HPDE6-E6E7 (cell line): ENCODE results near the gene PSMD3.
"Not testable (repeated sequence)": the region's sequence is repeated elsewhere in the genome, so short reads cannot be mapped to it uniquely, and the experiment has no call there.

ENCODE experiments used
- DNase-seq: peaks from one replicate; pipeline ENCODE4 v3.0.0; 2011; ENCODE audit warnings: missing footprints; ENCODE audit errors: extremely low spot score

Gene PSMD3

DNA sequence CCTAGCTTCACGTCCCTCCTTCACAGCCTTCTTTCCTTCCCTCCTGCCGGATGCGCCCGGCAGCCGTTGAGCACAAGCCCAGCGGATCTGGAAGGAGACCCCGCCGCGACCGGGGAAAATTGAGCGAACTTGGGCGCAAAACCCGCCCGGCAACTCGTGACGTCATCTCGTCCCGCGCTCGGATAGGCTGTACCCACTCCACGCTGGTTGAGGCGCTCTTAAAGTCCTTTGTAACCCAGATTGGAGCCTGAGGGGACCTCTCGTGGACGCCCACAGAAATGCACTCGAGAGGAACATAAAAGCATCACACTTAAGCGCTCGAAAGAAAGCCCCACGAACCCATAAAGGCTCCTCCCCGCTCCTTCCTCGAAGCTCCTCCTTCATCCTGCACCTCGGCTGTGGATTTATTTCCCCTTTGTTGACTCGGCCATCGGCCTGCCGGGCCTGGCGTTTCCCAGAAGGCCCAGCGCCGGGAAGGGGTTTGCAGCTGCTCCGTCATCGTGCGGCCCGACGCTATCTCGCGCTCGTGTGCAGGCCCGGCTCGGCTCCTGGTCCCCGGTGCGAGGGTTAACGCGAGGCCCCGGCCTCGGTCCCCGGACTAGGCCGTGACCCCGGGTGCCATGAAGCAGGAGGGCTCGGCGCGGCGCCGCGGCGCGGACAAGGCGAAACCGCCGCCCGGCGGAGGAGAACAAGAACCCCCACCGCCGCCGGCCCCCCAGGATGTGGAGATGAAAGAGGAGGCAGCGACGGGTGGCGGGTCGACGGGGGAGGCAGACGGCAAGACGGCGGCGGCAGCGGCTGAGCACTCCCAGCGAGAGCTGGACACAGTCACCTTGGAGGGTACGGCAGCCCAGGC, at the start of gene PSMD3:
TSS of gene PSMD3 (plus strand) at position 457 of the 856 bp plus-strand sequence. CDS start at position 621, 164 bp downstream.
- DNase-seq, result peak; percentile 93

DNA sequence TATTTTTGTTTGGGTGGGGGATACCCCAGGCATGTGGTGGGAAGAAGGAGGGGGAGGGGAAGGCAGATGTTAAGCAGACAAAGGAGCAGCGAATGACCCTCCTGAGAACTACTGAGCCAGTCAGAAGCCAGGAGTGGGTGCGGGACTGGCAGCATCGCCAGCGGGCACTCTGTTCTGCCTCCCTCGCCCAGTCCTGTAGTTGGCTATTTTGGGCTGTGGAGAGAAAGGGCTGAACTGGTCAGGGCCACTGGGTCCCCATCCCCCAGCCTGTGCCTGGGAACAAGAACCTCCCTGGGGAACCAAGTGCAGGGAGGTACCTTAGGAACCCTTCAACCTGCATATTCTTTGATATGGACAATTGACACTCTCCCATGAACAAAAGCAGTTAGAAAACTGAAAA, 46.7 kb upstream of the PSMD3 start:
- DNase-seq, result no peak

DNA sequence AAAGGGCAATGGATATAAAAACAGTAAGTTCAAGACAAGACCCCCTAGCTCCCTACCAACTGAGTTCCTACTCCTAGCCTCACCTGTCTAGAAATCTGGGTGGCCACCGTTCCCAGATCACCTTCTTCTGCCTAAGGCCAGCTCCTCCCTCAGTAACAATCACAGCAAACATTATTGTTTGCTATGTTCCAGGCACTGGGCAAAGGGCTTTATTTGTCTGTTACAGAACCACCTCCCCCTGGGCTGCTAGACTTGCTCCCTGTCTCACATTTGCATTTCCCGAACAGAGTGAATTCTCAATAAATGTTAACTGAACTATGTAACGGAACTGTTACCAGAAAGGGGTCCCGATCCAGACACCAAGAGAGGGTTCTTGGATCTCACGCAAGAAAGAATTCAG, 46.3 kb upstream of the PSMD3 start:
- no peak for DNase-seq

DNA sequence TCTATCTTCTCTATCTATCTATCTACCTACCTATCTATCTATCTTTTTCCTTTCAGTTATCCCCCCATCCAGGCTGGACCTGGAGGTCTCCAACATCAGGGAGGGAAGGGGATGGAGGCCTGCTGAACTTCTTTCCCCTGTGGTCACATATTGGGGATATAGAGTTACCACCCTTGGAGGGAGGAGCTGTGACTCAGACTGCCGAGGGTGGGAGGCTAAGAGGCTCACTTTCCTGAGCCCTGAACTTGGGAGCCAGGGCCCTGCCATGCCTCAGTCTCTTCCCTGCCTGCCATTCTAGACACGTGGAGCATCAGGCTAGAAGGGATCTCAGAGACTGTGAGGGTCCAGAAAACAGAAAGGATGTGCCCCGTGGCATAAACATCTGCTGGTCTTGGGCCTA, 44.7 kb upstream of the PSMD3 start:
- no peak for DNase-seq

DNA sequence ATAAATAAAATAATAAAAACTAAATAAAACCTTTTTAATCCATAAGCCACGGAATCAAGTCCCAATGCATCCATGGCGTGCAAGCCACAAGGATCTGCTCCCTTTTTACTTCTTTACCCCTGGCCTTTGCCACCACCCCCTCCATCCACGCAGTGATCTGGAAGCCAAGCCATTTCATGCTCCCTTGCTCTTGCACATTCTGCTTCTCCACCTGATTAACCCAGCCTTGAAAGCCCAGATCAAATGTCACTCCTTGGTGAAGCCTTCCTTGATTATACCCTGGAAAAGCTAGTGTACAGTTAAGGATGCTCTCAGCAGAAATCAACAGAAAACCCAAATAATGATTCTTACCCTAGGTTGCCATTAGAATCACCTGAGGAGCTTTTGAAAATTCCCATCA, 43.2 kb upstream of the PSMD3 start:
- no peak for DNase-seq

DNA sequence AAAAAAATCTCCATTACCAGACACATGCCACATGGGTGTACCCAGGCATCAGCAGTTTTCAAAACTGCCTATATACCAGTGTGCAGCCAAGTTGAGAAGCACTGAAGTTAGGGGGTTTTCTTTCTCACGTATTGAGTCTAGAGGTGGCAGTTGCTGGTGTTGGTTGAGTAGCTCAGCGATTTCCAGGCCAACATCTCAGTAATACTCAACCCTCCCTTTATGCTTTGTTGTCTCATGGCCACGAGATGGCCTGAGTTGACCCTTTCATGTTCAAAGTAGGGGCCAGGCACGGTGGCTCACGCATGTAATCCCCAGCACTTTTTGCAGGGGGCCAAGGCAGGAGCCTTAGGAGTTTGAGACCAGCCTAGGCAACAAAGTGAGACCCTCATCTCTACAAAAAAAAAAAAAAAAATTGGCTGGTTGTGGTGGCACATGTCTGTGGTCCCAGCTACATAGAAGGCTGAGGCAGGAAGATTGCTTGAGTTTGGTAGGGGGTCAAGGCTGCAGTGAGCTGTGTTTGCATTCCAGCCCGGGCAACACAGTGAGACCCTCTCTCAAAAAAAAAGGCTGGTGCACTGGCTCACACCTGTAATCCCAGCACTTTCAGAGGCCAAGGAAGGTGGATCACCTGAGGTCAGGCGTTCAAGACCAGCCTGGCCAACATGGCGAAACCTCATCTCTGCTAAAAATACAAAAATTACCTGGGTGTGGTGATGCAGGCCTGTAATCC, 42.3 kb upstream of the PSMD3 start:
- DNase-seq, result no peak

DNA sequence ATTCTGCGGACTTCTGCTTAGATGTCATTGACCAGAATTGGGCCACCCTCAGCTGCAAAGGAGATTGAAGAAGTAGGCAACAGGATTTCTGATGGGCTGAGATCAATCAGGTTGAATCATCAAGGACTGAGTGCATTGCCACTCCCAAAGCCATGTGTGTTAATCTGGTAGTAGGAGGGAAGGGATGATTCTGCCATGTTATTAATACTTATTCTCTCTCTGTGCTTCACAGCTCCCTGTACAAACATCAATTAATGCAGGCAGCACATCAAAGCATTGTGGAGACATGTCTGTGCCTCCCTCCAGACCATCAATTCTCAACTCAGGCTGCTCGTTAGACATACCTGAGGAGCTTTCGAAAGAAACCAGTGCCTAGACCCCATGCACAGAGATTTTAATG, 41.5 kb upstream of the PSMD3 start:
- no peak for DNase-seq

DNA sequence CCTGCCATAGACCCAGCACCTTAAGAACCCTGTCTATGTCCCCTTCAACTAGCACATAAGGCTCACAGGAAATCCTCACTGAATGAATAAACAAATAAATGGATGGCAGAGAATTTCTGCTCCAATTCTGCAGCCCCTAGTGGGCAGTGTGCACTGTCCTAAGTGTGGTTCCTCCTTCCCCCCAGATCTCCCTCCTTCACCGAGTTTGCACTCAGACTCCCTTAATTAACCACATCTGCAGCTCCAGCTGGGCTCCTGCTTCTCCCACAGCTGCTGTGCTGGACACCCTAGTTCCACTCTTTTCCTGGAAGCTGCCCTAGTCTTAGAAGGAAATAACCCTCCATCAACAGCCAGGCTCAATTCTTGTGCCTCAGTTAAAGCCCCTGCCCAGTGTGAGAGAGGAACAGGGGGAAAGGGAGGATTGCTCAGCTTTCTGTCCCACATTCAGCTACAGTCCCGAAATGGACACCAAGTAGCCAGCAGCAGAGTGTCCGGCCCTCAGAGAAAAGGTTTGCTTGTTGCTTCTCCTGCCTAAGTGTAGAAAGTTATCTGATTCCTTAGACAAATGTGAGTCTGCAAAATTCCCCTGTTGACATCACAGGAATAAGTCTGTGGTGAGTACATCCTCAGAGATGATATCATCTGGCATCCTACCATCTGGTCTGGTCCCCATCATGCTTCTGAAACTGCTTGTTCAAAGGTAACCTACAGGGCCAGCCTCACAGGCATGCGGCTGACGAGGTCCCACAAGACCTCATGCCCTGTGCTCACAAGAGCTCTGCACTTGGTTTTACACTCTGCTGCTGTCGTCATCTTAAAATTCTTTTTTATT, 40.8 kb upstream of the PSMD3 start:
- no peak for DNase-seq

DNA sequence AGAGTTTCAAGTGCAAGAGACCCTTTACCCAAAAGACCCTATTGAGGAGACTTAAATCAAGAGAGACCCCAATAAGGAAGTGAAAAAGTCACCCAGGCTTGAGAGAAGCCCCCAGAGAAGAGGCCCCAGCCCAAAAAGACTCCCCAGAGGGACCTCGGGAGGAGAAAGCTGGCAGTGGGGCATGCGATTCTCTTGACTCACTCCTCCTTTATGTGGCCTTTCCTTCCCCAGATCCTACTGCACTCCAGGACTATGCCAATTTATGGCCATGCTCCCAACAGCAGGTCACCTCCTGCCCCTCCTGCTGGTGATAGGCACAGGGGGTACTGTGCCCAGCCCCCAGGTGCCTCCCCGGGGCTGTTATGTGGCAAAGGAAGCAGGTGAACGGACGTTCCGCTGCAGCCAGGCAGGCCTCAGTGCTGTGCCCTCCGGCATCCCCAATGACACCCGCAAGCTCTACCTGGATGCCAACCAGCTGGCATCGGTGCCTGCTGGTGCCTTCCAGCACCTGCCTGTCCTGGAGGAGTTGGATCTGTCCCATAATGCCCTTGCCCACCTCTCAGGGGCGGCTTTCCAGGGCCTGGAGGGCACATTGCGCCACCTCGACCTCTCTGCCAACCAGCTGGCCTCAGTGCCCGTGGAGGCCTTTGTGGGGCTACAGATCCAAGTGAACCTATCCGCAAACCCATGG, 36.8 kb upstream of the PSMD3 start:
- no peak for DNase-seq

DNA sequence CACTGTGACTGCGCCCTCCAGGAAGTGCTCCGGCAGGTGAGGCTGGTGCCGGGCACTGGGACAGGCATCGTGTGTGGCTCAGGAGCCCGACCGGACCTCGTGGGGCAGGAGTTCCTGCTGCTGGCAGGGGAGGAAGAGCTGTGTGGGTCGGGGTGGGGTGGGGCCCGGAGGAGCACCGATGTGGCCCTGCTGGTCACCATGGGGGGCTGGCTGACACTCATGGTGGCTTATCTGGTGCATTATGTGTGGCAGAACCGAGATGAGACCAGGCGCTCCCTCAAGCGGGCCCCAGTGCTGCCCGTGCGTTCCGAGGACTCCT, 36.3 kb upstream of the PSMD3 start:
- DNase-seq, result no peak

DNA sequence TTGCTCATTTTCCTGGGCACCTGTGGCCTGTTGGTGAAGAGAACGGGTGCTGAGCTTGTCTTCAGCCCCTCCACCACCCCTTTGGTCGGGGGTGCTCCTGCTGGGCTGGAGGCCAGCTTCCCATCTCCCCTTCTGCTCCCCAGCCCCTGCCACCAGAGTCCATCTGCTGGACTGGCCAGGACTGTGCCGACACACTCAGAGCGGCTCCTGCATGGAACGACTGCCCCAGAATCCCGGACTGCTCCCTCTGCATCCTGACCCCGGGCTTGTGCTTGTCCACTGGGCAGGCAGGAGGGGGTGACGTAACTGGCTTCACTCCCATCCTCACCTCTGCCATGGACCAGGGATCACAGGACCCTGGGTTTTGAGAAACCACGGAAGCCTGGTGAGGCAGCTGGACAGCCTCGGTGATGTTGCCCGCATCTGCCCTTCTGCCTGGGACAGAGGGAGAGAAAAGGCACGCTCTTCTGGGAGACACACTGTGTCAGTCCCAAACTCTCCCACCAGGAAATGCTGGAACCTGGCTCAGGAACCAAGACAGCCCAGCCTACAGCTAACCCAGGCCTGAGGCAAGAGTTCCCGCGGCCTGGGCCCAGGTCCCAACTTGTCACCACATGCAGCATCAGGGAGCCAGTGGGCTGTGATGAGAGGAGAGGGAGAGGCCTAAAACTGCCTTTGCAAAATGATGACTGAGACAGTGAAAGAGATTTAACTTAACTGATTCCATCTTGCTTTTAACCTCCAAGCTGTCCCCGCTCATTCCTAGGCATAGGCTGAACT, 33.9 kb upstream of the PSMD3 start:
- no peak for DNase-seq

DNA sequence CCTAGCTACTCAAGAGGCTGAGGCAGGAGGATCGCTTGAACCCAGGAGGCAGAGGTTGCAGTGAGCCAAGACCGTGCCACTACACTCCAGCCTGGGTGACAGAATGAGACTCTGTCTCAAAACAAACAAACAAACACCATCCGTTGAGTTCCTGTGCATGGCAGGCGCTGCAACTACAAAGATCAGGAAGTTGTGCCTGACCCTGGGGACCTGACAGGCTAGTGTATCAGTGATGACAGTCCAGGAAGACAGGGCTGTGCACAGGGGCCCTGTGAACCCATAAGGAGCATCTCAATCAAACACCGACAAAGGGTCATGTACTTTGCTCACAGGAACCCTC, 32.1 kb upstream of the PSMD3 start:
- not testable (repeated sequence) for DNase-seq

DNA sequence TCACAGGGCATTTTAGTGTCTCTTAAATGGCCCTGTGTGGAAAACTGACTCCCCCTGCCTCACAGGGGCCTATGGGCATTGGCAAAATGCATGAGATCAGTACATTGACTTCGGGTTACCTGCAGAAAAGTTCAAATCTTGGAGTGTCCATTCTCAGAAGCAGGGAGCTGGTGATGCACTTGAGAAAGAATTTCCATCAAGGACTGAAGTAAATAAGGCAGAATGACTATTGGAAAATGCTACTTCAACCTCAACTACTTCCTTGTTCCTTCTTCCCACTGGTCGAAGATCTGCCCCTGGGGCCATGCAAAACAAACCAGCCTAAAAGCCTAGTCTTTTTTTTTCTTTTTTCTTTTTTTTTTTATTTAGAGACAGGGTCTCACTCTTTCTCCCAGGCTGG, 31.6 kb upstream of the PSMD3 start:
- DNase-seq, result no peak

DNA sequence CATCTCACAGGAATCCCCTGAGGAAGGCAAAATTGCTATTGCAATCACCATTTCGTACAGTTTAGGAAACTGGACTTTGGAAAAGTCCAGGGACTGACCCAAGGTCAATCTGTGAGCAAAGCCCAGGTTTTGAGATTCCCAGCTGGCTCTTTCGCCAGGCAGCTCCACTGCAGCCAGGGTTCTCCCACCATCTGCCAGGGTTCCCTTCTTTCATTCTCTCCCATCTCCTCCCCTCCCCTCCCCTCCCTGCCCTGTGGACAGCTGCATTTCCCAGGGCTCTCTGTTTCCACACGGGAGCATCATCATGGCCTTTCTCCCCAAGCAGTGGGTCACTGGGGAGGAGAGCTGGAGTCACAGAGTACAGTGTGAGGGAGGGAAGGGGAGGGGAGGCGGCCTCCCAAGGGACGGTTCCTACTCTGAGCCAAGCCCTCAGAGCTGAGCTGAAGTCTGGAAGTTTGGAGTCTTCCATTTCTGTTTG, 29.7 kb upstream of the PSMD3 start:
- DNase-seq, result no peak

DNA sequence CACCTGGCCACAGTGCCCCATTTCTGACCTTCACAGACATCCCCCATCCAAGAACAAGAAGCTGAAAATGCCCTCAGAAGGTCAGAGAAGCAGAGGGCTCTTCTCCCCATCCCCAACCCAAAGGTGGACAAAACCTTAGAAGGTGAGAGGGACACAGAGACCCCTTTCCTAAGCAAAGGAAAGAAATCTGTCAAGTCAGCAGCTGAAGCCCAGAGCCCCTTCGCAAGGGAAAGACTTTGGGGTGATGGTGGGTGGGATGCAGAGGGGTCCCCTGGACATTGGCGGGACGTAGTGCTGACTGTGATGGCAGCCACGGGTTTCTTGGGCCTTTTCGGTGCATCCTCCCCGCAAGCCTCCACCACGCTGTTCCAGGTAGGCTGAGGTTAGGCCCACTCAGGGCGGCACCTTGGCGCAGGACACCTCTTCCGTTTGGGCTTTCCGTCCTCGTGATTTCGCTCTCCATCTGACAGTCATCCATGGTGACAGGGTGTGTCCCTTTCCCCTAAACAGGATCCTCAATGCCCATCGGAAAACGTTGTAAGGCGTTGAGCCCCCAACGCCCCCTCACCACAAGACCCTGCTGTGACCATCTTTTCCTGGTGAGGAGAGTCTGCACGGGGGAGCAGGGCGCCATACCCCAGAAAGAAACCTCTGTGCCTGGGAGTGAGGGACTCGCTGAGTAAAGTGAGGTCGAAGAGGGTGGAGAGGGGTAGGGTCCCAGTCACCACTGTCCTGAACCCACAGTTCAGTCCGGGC, 28.5 kb upstream of the PSMD3 start:
- DNase-seq, result no peak

DNA sequence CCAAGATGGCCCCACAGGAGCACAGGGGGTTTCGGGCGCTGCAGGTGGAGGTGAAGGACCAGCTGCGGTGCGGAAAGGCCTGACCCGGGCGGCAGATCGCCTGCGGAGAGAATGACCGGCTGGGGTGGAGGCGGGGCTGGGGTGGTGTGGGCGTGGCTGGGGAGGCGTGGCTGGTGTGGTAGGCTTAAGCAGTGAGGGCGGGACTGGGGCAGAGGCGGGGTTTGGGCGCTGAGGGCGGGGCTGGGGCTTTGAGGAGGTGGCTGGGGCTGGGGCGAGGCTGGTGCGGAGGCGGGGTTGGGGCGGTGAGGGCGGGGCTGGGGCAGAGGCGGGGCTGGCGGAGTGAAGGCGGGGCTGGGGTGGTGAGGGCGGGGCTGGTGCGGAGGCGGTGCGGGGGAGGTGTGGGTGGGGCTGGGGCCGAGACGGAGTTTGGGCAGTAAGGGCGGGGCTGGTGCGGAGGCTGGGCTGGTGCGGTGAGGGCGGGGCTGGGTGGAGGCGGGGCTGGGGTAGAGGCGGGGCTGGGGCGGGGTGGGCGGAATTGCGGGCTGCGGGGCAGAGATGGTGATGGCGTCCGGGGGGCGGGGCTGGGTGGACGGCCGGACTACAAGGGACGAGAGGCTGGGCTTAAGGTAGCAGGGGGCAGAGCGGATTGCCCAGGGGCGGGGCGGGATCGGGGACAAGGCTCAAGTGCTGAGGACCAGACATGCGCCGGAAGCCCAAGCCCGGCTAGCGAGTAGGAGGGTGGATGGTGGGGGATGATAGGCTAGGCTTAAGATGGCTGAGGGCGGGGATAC, 27.7 kb upstream of the PSMD3 start:
- peak; percentile 83 for DNase-seq

DNA sequence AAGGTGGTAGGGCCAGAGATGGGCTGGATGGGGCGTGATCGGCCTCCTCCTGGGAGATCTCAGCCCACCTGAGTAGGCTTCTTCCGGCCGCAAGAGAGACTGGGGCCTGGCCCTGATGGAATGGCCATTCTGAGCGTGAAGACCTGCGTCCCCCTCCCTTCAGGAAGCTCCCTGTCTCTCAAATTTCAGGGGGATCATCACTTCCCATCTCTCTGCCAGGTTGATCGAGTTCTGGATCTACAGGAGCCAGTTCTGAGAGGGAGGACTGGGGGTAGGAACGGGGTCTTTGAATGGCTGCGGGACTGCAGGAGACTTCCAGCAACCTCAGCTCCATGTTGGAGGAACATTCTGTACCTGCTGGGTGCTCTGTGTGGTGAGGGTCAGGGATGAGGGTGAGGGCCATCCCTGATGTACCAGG, 27.1 kb upstream of the PSMD3 start:
- DNase-seq, result no peak

DNA sequence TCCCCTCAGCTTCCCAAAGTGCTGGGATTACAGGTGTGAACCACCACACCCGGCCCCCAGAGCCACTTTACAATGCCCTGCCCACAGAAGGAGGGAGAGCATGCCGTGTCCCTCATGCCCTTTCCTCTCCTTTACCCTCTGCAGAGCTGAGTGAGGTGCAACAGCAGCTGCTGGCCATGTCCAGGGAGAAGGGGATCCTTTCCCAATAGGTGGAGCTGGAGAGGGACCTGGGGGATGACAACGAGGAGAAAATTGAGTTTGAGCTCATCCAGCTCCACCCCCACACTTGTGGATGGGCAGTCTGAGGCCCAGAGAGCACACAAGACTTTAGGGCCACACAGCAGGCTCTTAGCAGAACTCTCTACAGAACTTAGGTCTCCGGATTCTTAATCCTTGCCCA, 25.7 kb upstream of the PSMD3 start:
- DNase-seq, result no peak

DNA sequence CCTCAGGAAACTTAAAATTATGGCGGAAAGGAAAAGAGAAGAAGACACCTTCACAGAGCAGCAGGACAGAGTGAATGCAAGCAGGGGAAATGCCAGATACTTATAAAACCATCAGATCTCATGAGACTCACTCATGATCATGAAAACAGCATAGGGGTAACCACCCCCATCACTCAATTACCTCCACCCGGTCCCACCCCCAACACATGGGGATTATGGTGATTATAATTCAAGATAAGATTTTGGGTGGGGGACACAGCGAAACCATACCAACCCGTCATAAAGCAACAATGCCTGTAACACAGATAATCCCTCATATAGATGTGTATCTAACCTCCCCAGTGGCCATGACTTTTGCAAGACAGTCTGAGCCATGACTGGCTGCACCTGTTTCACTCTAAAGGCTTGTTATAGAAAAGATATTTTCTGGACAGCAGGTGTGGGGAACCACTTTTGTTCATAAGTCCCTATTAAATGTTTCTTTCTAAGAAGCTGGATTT, 24.8 kb upstream of the PSMD3 start:
- DNase-seq, result no peak
